Measurements from ENCODE around the gene MMP14. TPM values are rescaled to one million over a fixed set of nuclear protein-coding genes. Genes with fewer than 3 reads are reported as not detected.
"Not testable (repeated sequence)": the region's sequence is repeated elsewhere in the genome, so short reads cannot be mapped to it uniquely, and the experiment has no call there.

Gene MMP14
- total RNA-seq (2014; rRNA removed; shearing (Covaris generic)), result 54.6 and 79.8 TPM in 2 replicates

- peak; percentile 88 for DNase-seq
- peaks cover 13% of the 10 kb centered on the region for H3K36me3 ChIP-seq (replicated peaks; ENCODE audit: control insufficient read depth, insufficient read depth, low read length)
- H3K27me3 ChIP-seq (ENCODE audit: control insufficient read depth, insufficient read depth, low read length), result no peaks in the 10 kb centered on the region; the same call in 1 of the 2 replicates
- peak within 1 kb of the TSS; percentile 85 for H3K4me3 ChIP-seq (ENCODE audit: insufficient read depth, low read depth, low read length)
Observed at GRCh38 chr14:22836301-22837113, at the start of gene MMP14. Gene MMP14 (plus strand): TSS chr14:22836585. CDS start chr14:22836818, 233 bp downstream.

DNA sequence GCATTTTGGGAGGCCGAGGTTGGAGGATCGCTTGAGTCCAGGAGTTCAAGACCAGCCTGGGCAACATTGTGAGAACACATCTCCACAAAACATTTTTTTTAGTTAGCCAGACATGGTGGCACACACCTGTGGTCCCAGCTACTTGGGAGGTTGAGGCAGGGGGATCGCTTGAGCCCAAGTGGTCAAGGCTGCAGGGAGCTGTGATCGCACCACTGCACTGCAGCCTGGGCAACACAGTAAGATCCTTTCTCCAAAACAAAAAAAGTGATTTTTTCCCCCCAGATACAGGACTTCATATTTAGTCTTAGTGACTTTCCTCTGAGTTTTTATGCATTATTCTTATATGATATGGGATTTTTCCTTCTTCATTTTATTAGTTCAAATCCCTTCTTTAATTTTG is 49.7 kb upstream of the MMP14 start:
- no peak for DNase-seq
- Histone ChIP-seq H3K36me3 (replicated peaks; ENCODE audit: control insufficient read depth, insufficient read depth, low read length) (no peaks in the 10 kb centered on the region), H3K27me3 (ENCODE audit: control insufficient read depth, insufficient read depth, low read length) (no peaks in the 10 kb centered on the region), H3K4me3 (ENCODE audit: insufficient read depth, low read depth, low read length) (no peak overlapping the region)

DNA sequence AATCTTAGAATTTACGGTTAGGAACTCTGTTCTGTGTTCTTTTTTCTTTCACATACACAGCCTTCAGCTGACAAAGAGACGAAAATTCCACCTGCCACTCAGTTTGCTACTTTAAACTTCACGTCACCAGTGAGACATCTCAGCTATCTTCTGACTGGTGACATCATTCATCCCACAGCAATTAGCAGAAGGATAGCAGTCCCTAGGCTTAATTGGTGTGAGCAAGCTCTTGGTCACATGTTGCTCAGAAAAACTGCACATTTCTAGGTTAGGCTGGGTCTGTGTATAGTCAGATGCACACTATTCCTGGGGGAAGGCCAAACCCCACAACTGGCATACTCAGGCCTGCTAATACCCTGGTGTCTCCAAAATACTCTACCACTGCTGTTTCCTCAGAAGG is 45.1 kb upstream of the MMP14 start:
- no peak for DNase-seq
- Histone ChIP-seq H3K4me3 (ENCODE audit: insufficient read depth, low read depth, low read length) (no peak overlapping the region), H3K27me3 (ENCODE audit: control insufficient read depth, insufficient read depth, low read length) (no peaks in the 10 kb centered on the region), H3K36me3 (replicated peaks; ENCODE audit: control insufficient read depth, insufficient read depth, low read length) (no peaks in the 10 kb centered on the region)

- no peak overlapping the region for H3K4me3 ChIP-seq (ENCODE audit: insufficient read depth, low read depth, low read length)
Observed at GRCh38 chr14:22792158-22792557, 44.2 kb upstream of the MMP14 start.

GRCh38 chr14:22793550-22793949 is 42.8 kb upstream of the MMP14 start:
- DNase-seq; H3K36me3 ChIP-seq (replicated peaks; ENCODE audit: control insufficient read depth, insufficient read depth, low read length); H3K27me3 ChIP-seq (ENCODE audit: control insufficient read depth, insufficient read depth, low read length); H3K4me3 ChIP-seq (ENCODE audit: insufficient read depth, low read depth, low read length): not testable (repeated sequence)

More at GRCh38 chr14:22792158-22792557, 44.2 kb upstream of the MMP14 start:
- no peaks in the 10 kb centered on the region for H3K27me3 ChIP-seq (ENCODE audit: control insufficient read depth, insufficient read depth, low read length)
- no peaks in the 10 kb centered on the region for H3K36me3 ChIP-seq (replicated peaks; ENCODE audit: control insufficient read depth, insufficient read depth, low read length)
- no peak for DNase-seq

DNA sequence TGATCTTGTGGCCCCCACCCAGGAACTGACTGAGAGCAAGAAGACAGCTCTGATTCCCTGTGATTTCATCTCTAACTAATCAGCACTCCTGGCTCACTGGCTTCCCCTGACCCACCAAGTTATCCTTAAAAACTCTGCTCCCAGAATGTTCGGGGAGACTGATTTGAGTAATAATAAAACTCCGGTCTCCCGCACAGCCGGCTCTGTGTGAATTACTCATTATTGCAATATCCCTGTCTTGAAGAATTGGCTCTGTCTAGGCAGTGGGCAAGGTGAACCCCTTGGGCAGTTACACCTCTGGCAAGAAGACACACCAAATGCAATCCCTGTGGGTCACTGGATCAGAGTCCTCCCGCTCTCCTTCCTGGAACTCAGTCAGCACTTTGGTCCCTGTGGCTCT is 42.4 kb upstream of the MMP14 start:
- no peaks in the 10 kb centered on the region for H3K27me3 ChIP-seq (ENCODE audit: control insufficient read depth, insufficient read depth, low read length)
- DNase-seq, result no peak
- H3K36me3 ChIP-seq (replicated peaks; ENCODE audit: control insufficient read depth, insufficient read depth, low read length), result no peaks in the 10 kb centered on the region
- H3K4me3 ChIP-seq (ENCODE audit: insufficient read depth, low read depth, low read length), result no peak overlapping the region

GRCh38 chr14:22794551-22794951 is 41.8 kb upstream of the MMP14 start:
- no peaks in the 10 kb centered on the region for H3K36me3 ChIP-seq (replicated peaks; ENCODE audit: control insufficient read depth, insufficient read depth, low read length)

DNA sequence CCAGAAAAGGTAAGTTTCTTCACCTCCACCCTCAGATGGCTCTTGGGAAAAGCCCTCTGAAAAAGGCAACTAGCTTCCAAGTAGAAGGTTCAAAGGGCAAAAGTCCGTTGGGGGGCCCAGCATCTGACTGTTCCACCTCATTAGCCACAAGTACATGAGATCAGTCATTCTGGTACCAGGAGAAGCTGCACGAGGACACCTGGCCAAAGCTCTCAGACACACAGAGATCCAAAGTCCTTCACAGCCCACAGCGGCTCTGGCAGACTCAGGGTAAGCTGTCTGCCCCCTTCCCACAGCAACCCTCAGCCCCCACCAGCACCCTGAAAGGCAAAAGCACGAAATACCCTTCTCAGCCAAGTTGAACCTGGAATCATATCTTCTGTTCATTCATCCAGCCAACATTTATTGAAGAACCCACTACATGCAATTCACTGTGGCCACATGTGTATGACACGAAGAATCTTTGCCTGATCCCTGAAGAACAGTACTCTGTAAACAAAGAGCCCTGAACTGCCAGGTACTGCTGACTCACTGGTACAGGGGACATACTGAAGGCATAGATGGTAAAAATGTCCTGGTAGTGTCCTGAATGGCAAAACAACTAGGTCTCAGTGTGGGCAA is 40.2 kb upstream of the MMP14 start:
- Histone ChIP-seq H3K36me3 (replicated peaks; ENCODE audit: control insufficient read depth, insufficient read depth, low read length) (no peaks in the 10 kb centered on the region), H3K4me3 (ENCODE audit: insufficient read depth, low read depth, low read length) (no peak overlapping the region), H3K27me3 (ENCODE audit: control insufficient read depth, insufficient read depth, low read length) (no peaks in the 10 kb centered on the region)
- DNase-seq, result no peak

More at GRCh38 chr14:22794551-22794951, 41.8 kb upstream of the MMP14 start:
- Histone ChIP-seq H3K27me3 (ENCODE audit: control insufficient read depth, insufficient read depth, low read length) (no peaks in the 10 kb centered on the region), H3K4me3 (ENCODE audit: insufficient read depth, low read depth, low read length) (no peak overlapping the region)
- DNase-seq, result no peak

DNA sequence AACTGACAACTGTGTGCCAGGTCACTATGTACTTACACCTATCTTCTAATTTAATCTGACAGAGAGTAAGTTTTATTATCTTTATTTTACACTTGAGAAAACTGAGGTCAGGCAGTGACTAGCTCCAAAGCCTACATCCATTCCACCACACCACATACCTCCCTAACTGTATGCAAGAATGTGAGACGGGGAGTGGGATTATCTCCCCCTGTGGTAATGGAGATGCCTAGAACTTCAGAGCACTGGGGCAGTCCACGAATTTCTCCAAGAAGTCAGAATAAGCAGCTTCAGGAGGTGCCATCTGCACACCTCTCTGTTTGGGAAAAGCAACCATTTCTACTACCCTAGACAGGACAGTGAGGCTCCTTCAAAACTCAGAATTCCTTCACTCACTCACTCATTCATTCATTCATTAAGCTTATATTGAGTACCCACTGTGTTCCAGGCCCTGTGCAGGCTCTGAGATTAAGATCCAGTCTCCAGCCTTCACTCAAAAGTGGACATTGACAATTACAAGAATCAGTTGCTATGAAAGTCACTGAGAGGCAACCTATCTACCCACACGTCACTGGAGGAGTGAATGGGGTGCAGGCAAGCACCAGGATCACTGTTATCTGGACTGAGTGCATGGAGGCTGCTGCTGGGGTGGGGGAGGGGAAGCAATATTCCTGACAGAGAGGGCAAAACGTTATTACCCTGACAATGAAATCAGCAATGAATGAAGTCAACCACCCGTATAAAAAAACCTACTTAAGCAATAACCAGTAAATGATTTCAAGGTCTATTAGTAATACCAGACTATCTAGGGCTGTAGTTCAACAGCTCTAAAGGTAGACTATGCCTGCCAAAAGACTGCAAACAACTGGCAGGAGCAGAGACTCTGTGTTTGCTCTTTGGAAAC is 39.1 kb upstream of the MMP14 start:
- no peak overlapping the region for H3K4me3 ChIP-seq (ENCODE audit: insufficient read depth, low read depth, low read length)
- peak; percentile 65 for DNase-seq
- no peaks in the 10 kb centered on the region for H3K36me3 ChIP-seq (replicated peaks; ENCODE audit: control insufficient read depth, insufficient read depth, low read length)
- H3K27me3 ChIP-seq (ENCODE audit: control insufficient read depth, insufficient read depth, low read length), result no peaks in the 10 kb centered on the region

GRCh38 chr14:22798528-22798927 is 37.9 kb upstream of the MMP14 start:
- DNase-seq, result no peak
- Histone ChIP-seq H3K27me3 (ENCODE audit: control insufficient read depth, insufficient read depth, low read length) (no peaks in the 10 kb centered on the region), H3K4me3 (ENCODE audit: insufficient read depth, low read depth, low read length) (no peak overlapping the region), H3K36me3 (replicated peaks; ENCODE audit: control insufficient read depth, insufficient read depth, low read length) (no peaks in the 10 kb centered on the region)

- no peaks in the 10 kb centered on the region for H3K27me3 ChIP-seq (ENCODE audit: control insufficient read depth, insufficient read depth, low read length)
- no peaks in the 10 kb centered on the region for H3K36me3 ChIP-seq (replicated peaks; ENCODE audit: control insufficient read depth, insufficient read depth, low read length)
- H3K4me3 ChIP-seq (ENCODE audit: insufficient read depth, low read depth, low read length), result no peak overlapping the region
- no peak for DNase-seq
Observed at GRCh38 chr14:22800346-22800745, 36.0 kb upstream of the MMP14 start.

DNA sequence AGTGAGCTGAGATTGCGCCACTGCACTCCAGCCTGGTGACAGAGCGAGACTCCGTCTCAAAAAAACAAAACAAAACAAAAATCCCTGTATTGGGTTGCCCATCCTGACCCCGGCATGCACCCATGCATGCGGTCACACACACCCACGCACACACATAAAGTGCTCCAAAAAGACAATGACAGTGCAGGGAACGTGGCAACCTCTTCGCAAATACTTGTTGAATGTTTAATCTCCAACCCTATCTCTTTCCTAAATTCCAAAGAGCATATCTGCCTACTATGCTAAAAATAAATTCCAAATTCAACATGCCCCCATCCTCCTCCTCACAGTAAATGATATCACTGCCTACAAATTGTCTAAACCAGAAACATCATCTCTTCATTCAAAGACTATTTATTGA is 34.7 kb upstream of the MMP14 start:
- Histone ChIP-seq H3K4me3 (ENCODE audit: insufficient read depth, low read depth, low read length) (no peak overlapping the region), H3K36me3 (replicated peaks; ENCODE audit: control insufficient read depth, insufficient read depth, low read length) (no peaks in the 10 kb centered on the region), H3K27me3 (ENCODE audit: control insufficient read depth, insufficient read depth, low read length) (no peaks in the 10 kb centered on the region)
- DNase-seq, result no peak

GRCh38 chr14:22802860-22803686 is 33.3 kb upstream of the MMP14 start:
- H3K27me3 ChIP-seq (ENCODE audit: control insufficient read depth, insufficient read depth, low read length), result no peaks in the 10 kb centered on the region
- no peaks in the 10 kb centered on the region for H3K36me3 ChIP-seq (replicated peaks; ENCODE audit: control insufficient read depth, insufficient read depth, low read length)
- H3K4me3 ChIP-seq (ENCODE audit: insufficient read depth, low read depth, low read length), result no peak overlapping the region
- no peak for DNase-seq

- Histone ChIP-seq H3K36me3 (replicated peaks; ENCODE audit: control insufficient read depth, insufficient read depth, low read length) (no peaks in the 10 kb centered on the region), H3K27me3 (ENCODE audit: control insufficient read depth, insufficient read depth, low read length) (no peaks in the 10 kb centered on the region), H3K4me3 (ENCODE audit: insufficient read depth, low read depth, low read length) (no peak overlapping the region)
- DNase-seq, result no peak
Observed at GRCh38 chr14:22803687-22803974, 32.8 kb upstream of the MMP14 start.
